ENCODE measurements around the gene PGA3. TPM values are rescaled to one million over a fixed set of nuclear protein-coding genes. Genes with fewer than 3 reads are reported as not detected.
A peak's percentile ranks its signal among the peaks of the same experiment; 100 is the strongest.
"Not testable (repeated sequence)": the region's sequence is repeated elsewhere in the genome, so short reads cannot be mapped to it uniquely, and the experiment has no call there.

Gene PGA3
- polyA plus RNA-seq, 1 donor from 2014 or later: not detected

DNA sequence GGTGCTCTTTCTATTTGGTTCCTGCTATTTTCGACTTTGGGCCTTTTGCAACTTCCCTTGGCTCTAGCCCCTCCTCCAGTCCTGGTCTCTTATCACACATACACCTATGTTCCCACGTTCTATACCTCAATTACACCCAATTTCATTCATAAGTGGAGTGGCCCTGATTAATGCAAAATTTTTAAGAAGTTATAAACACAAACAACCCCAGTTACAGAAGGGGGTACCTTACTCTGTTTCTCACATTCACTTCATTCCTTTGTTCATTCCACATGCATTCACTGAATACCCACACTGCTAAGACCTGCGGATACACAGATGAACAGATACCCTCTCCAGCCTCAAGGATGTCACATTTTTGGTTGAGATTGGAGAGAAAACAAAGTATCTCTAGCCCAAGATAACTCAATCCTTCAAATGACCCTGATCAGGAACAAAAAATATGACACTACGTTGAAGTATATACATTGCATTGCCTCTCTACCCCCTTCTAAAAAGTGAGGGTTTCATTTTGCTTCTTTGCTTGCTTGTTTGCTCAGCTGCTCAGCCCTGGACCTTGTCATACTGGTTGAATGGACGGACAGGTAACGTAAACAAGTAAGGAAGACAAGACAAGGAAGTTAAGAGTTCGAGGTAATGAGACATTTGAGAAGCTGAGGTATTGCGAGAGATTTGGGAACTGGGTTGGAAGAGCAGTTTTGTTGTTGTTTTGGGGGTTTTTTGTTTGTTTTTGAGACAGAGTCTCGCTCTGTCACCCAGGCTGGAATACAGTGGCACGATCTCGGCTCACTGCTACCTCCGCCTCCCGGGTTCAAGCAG is 38.5 kb upstream of the PGA3 start:
- Mint-ChIP-seq H3K4me3 (peak overlapping the region in 3 of 4 donors; percentile 67 to 84 (median 83)), H3K27me3 (no peaks in the 10 kb centered on the region), H3K4me1 (peaks cover 42 to 52% (median 50%) of the 10 kb centered on the region in 3 donors), H3K36me3 (no peaks in the 10 kb centered on the region), H3K9me3 (peaks cover 0 to 3% (median 0%) of the 10 kb centered on the region in 3 donors), H3K27ac (peak overlapping the region; percentile 81 to 95 (median 94))

DNA sequence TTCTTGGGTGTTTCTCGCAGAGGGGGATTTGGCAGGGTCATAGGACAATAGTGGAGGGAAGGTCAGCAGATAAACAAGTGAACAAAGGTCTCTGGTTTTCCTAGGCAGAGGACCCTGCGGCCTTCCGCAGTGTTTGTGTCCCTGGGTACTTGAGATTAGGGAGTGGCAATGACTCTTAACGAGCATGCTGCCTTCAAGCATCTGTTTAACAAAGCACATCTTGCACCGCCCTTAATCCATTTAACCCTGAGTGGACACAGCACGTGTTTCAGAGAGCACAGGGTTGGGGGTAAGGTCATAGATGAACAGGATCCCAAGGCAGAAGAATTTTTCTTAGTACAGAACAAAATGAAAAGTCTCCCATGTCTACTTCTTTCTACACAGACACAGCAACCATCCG is 37.5 kb upstream of the PGA3 start:
- H3K4me1 Mint-ChIP-seq: peaks cover 37 to 44% (median 43%) of the 10 kb centered on the region in 3 donors
- H3K9me3 Mint-ChIP-seq, H3K27me3 Mint-ChIP-seq: not testable (repeated sequence)

GRCh38 chr11:61166331-61166730 is 37.0 kb upstream of the PGA3 start:
- not testable (repeated sequence) for H3K27ac Mint-ChIP-seq, H3K36me3 Mint-ChIP-seq, H3K27me3 Mint-ChIP-seq, H3K9me3 Mint-ChIP-seq
- Mint-ChIP-seq H3K4me3 (peak overlapping the region in 1 of 4 donors; percentile 79), H3K4me1 (peaks cover 36 to 42% (median 42%) of the 10 kb centered on the region in 3 donors)

More for the DNA sequence above, 37.5 kb upstream of the PGA3 start:
- not testable (repeated sequence) for H3K36me3 Mint-ChIP-seq
- H3K27ac Mint-ChIP-seq: peak overlapping the region; percentile 73 to 95 (median 94)
- peak overlapping the region in 3 of 4 donors; percentile 46 to 82 (median 51) for H3K4me3 Mint-ChIP-seq

- H3K4me1 Mint-ChIP-seq: peaks cover 35 to 44% (median 36%) of the 10 kb centered on the region in 3 donors
- H3K36me3 Mint-ChIP-seq: no peaks in the 10 kb centered on the region
- H3K27ac Mint-ChIP-seq: peak overlapping the region in 2 of 3 donors; percentile 43 to 89
- peak overlapping the region; percentile 41 to 89 (median 62) for H3K4me3 Mint-ChIP-seq
- peaks cover 0 to 3% (median 0%) of the 10 kb centered on the region in 3 donors for H3K9me3 Mint-ChIP-seq
- no peaks in the 10 kb centered on the region for H3K27me3 Mint-ChIP-seq
These were observed 35.1 kb upstream of the PGA3 start for GRCh38 chr11:61168042-61168688.

- peaks cover 0 to 3% (median 0%) of the 10 kb centered on the region in 3 donors for H3K9me3 Mint-ChIP-seq
- peak overlapping the region in 2 of 4 donors; percentile 34 to 72 for H3K4me3 Mint-ChIP-seq
- peaks cover 34 to 43% (median 34%) of the 10 kb centered on the region in 3 donors for H3K4me1 Mint-ChIP-seq
- no peaks in the 10 kb centered on the region for H3K27me3 Mint-ChIP-seq
- no peaks in the 10 kb centered on the region for H3K36me3 Mint-ChIP-seq
- H3K27ac Mint-ChIP-seq: peak overlapping the region in 2 of 3 donors; percentile 43 to 89
These were observed 34.5 kb upstream of the PGA3 start for GRCh38 chr11:61168800-61169199.

DNA sequence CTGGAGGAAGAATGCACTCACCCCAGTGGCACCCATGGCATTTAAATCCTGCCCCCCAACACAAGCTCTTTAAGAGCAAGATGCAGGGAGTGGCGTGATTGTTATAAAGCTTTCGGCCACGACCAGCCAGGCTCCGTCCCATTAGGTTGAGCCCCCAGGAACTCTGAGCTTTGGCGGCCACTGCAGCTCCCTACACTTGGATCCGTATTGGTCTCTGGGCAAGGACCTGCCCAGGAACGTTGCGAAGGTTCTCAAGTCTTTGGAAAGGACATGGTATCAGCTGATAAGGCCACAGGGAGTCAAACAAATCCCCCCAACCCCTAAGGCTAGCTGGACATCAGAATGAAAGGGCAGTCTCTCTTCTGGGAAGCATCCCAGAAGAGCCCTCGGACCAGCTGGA is 32.7 kb upstream of the PGA3 start:
- Mint-ChIP-seq H3K4me1 (peaks cover 19 to 29% (median 20%) of the 10 kb centered on the region in 3 donors), H3K4me3 (no peak overlapping the region), H3K27me3 (no peaks in the 10 kb centered on the region), H3K9me3 (peaks cover 0 to 1% (median 0%) of the 10 kb centered on the region in 3 donors), H3K27ac (no peak overlapping the region), H3K36me3 (no peaks in the 10 kb centered on the region)

GRCh38 chr11:61171907-61172306 is 31.4 kb upstream of the PGA3 start:
- H3K27me3 Mint-ChIP-seq: peaks cover 2% of the 10 kb centered on the region
- no peaks in the 10 kb centered on the region for H3K36me3 Mint-ChIP-seq
- H3K4me3 Mint-ChIP-seq: peak overlapping the region in 2 of 4 donors; percentile 54 to 67
- peaks cover 19 to 29% (median 20%) of the 10 kb centered on the region in 3 donors for H3K4me1 Mint-ChIP-seq
- H3K27ac Mint-ChIP-seq: peak overlapping the region in 2 of 3 donors; percentile 65 to 67
- H3K9me3 Mint-ChIP-seq: peaks cover 0 to 1% (median 0%) of the 10 kb centered on the region in 3 donors

DNA sequence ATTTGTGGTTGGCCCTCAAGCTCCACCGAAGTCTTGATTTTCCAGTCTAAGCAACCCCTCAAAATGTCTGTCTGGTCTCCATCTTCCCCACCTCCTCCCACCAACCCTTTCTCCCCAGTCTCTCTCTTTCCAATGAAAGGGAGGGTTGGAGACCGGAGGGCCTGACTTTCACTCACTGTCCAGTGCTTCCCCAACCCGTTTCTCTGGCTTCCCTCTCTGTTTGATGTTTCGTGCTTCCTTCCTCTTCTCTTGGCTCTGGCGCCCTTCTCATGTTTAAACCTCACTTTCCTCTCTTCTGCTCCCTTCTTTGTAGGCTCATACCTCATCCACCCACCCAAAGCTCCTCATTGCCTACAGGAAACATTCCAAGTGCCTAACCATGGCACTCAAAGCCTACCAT is 31.0 kb upstream of the PGA3 start:
- H3K9me3 Mint-ChIP-seq: peaks cover 0 to 1% (median 0%) of the 10 kb centered on the region in 3 donors
- H3K36me3 Mint-ChIP-seq: no peaks in the 10 kb centered on the region
- peak overlapping the region in 1 of 3 donors; percentile 65 for H3K27ac Mint-ChIP-seq
- peaks cover 17 to 27% (median 18%) of the 10 kb centered on the region in 3 donors for H3K4me1 Mint-ChIP-seq
- peak overlapping the region in 2 of 4 donors; percentile 54 to 67 for H3K4me3 Mint-ChIP-seq
- H3K27me3 Mint-ChIP-seq: peaks cover 2% of the 10 kb centered on the region

GRCh38 chr11:61172888-61173287 is 30.4 kb upstream of the PGA3 start:
- H3K4me3 Mint-ChIP-seq: peak overlapping the region in 2 of 4 donors; percentile 25 to 67
- H3K36me3 Mint-ChIP-seq: no peaks in the 10 kb centered on the region
- H3K27me3 Mint-ChIP-seq: peaks cover 3% of the 10 kb centered on the region
- H3K27ac Mint-ChIP-seq: no peak overlapping the region
- H3K9me3 Mint-ChIP-seq: peaks cover 0 to 1% (median 0%) of the 10 kb centered on the region in 3 donors
- H3K4me1 Mint-ChIP-seq: peaks cover 12 to 23% (median 16%) of the 10 kb centered on the region in 3 donors

DNA sequence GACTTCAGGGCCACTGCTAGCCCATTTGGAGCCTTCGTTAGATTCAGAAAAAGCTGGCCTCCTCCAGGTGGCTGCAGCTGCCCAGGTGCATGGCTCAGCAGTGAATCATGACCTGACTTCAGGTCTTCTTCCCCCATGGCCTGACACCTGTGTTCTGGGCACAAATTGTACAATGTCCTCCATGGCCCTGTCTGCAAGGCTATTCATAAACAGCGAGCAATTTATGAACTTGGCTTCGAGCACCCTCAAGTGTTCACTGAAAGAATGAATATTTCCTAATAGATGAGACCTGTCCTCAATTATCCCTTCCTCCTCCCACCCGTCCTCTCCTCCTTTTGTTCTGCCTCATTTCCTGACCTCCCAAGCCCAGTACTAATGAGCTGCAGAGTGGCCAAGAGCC is 29.9 kb upstream of the PGA3 start:
- Mint-ChIP-seq H3K27me3 (peaks cover 3% of the 10 kb centered on the region), H3K4me1 (peaks cover 12 to 19% (median 13%) of the 10 kb centered on the region in 3 donors), H3K36me3 (no peaks in the 10 kb centered on the region), H3K9me3 (peaks cover 0 to 1% (median 0%) of the 10 kb centered on the region in 3 donors), H3K4me3 (no peak overlapping the region), H3K27ac (no peak overlapping the region)

- Mint-ChIP-seq H3K27ac (no peak overlapping the region), H3K36me3 (no peaks in the 10 kb centered on the region), H3K4me3 (no peak overlapping the region), H3K4me1 (peaks cover 7 to 16% (median 10%) of the 10 kb centered on the region in 3 donors), H3K9me3 (no peaks in the 10 kb centered on the region), H3K27me3 (peaks cover 6% of the 10 kb centered on the region)
These were observed 29.0 kb upstream of the PGA3 start for GRCh38 chr11:61174273-61174672.

DNA sequence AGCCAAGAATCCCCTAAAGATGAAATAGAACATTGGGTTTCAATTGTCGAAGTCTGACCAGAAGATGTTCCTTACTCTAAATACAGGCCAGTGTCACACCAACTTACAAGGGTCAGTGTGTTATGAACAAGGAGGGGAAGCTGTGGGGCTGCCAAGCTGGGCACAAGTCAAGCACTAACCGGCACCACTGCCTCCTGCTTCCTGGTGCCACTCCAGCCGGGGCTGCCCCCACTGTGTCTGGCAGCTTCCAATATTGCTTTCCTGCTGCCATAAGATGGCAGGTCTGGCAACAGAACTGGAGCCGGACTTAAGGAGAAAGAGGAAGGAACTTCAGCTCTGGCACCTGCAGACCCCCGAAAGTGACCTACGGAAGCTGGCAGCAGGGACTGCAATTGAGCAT is 28.4 kb upstream of the PGA3 start:
- peaks cover 7 to 16% (median 10%) of the 10 kb centered on the region in 3 donors for H3K4me1 Mint-ChIP-seq
- no peaks in the 10 kb centered on the region for H3K9me3 Mint-ChIP-seq
- no peak overlapping the region for H3K4me3 Mint-ChIP-seq
- no peaks in the 10 kb centered on the region for H3K36me3 Mint-ChIP-seq
- H3K27ac Mint-ChIP-seq: no peak overlapping the region
- H3K27me3 Mint-ChIP-seq: peaks cover 7% of the 10 kb centered on the region

- peaks cover 7 to 16% (median 10%) of the 10 kb centered on the region in 3 donors for H3K4me1 Mint-ChIP-seq
- no peak overlapping the region for H3K4me3 Mint-ChIP-seq
- no peaks in the 10 kb centered on the region for H3K9me3 Mint-ChIP-seq
- H3K36me3 Mint-ChIP-seq: no peaks in the 10 kb centered on the region
- H3K27ac Mint-ChIP-seq: no peak overlapping the region
- H3K27me3 Mint-ChIP-seq: peaks cover 7% of the 10 kb centered on the region
These were observed 26.9 kb upstream of the PGA3 start for GRCh38 chr11:61176446-61176845.

DNA sequence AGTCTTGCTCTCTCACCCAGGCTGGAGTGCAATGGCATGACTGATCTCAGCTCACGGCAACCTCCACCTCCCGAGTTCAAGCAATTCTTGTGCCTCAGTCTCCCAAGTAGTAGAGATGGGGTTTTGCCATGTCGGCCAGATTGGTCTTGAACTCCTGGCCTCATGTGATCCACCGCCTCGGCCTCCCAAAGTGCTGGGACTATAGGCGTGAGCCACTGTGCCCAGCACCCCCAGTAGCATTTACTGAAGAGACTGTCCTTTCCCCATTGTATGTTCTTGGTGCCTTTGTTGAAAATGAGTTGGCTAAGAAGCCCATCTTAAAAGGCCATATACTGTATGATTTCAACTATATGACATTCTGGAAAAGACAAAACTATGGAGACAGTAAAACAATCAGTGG is 23.1 kb upstream of the PGA3 start:
- not testable (repeated sequence) for H3K9me3 Mint-ChIP-seq, H3K27me3 Mint-ChIP-seq, H3K4me3 Mint-ChIP-seq, H3K27ac Mint-ChIP-seq, H3K36me3 Mint-ChIP-seq, H3K4me1 Mint-ChIP-seq

DNA sequence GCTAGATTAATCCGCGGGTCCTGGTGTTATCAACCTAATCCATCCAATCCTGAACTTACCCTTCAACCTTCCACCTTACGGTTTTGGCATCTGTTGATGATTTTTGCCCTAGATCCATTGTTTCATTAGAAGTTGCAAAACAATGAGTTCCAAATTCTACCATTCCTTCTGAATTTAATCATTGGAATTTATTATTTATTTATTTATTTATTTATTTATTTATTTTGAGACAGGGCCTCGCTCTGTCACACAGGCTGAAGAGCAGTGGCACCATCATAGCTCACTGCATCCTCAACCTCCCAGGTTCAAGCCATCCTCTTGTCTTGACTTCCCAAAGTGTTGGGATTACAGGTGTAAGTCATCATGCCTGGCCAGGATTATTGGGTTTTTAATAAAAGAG is 21.8 kb upstream of the PGA3 start:
- H3K36me3 Mint-ChIP-seq: no peaks in the 10 kb centered on the region
- no peak overlapping the region for H3K4me3 Mint-ChIP-seq
- H3K4me1 Mint-ChIP-seq: no peaks in the 10 kb centered on the region
- no peaks in the 10 kb centered on the region for H3K9me3 Mint-ChIP-seq
- peaks cover 7% of the 10 kb centered on the region for H3K27me3 Mint-ChIP-seq
- no peak overlapping the region for H3K27ac Mint-ChIP-seq

All from IgD-negative memory B cell (primary cell).